ENCODE data around the gene ZNF121. TPM values are rescaled to one million over a fixed set of nuclear protein-coding genes. Genes with fewer than 3 reads are reported as not detected.
"Not testable (repeated sequence)": the region's sequence is repeated elsewhere in the genome, so short reads cannot be mapped to it uniquely, and the experiment has no call there.

Gene ZNF121
- total RNA-seq, 1 donor = 51.9 TPM

- no peak overlapping the region for H3K4me3 ChIP-seq (ENCODE audit: low read depth, low read length)
- no peak for DNase-seq (ENCODE audit: low read depth)
- TF ChIP-seq CTCF (IDR thresholded peaks at IDR 0.05; ENCODE audit: insufficient read depth, low read length) = no peak
Observed at GRCh38 chr19:9610484-9611113, 26.3 kb upstream of the ZNF121 start.

GRCh38 chr19:9608912-9609311 is 24.6 kb upstream of the ZNF121 start:
- DNase-seq (ENCODE audit: low read depth) = no peak
- TF ChIP-seq CTCF (IDR thresholded peaks at IDR 0.05; ENCODE audit: insufficient read depth, low read length) = no peak
- no peak overlapping the region for H3K4me3 ChIP-seq (ENCODE audit: low read depth, low read length)

GRCh38 chr19:9597027-9597426 is 12.7 kb upstream of the ZNF121 start:
- no peak overlapping the region for H3K4me3 ChIP-seq (ENCODE audit: low read depth, low read length)
- TF ChIP-seq CTCF (IDR thresholded peaks at IDR 0.05; ENCODE audit: insufficient read depth, low read length) = no peak
- peak; percentile 84 for DNase-seq (ENCODE audit: low read depth)

- peak; percentile 78 for TF ChIP-seq CTCF (IDR thresholded peaks at IDR 0.05; ENCODE audit: insufficient read depth, low read length)
- no peak overlapping the region for H3K4me3 ChIP-seq (ENCODE audit: low read depth, low read length)
- peak; percentile 75 for DNase-seq (ENCODE audit: low read depth)
Observed at GRCh38 chr19:9586764-9587163, 2.5 kb upstream of the ZNF121 start.

- DNase-seq (ENCODE audit: low read depth); H3K4me3 ChIP-seq (ENCODE audit: low read depth, low read length): not testable (repeated sequence)
Observed at GRCh38 chr19:9582081-9582725, 2.1 kb downstream of the ZNF121 start.

- no peak for DNase-seq (ENCODE audit: low read depth)
- no peak overlapping the region for H3K4me3 ChIP-seq (ENCODE audit: low read depth, low read length)
- no peak for TF ChIP-seq CTCF (IDR thresholded peaks at IDR 0.05; ENCODE audit: insufficient read depth, low read length)
Observed at GRCh38 chr19:9580728-9581127, 3.6 kb downstream of the ZNF121 start.

- no peak for TF ChIP-seq CTCF (IDR thresholded peaks at IDR 0.05; ENCODE audit: insufficient read depth, low read length)
- H3K4me3 ChIP-seq (ENCODE audit: low read depth, low read length) = no peak overlapping the region
- no peak for DNase-seq (ENCODE audit: low read depth)
Observed at GRCh38 chr19:9570255-9570654, 14.0 kb downstream of the ZNF121 start.

All from fibroblast of the aortic adventitia (primary cell).